NCI-H2171 (cell line): ENCODE data around the gene APOL4.
"Not testable (repeated sequence)": the region's sequence is repeated elsewhere in the genome, so short reads cannot be mapped to it uniquely, and the experiment has no call there.

Source experiments
- DNase-seq: peaks from one replicate; lab custom pipeline; 2025; lab: John Stamatoyannopoulos, UW

APOL4 gene

GRCh38 chr22:36201630-36202319, at the start of gene APOL4:
TSS of gene APOL4 (minus strand) at chr22:36201809. CDS start at chr22:36201734, 75 bp downstream.
- peak; percentile 51 for DNase-seq

- not testable (repeated sequence) for DNase-seq
These were observed 48.8 kb upstream of the APOL4 start for GRCh38 chr22:36250292-36250960.

GRCh38 chr22:36249160-36249559, 47.6 kb upstream of the APOL4 start:
- no peak for DNase-seq

- DNase-seq = no peak
These were observed 46.3 kb upstream of the APOL4 start for GRCh38 chr22:36247955-36248354.

- DNase-seq = no peak
These were observed 45.1 kb upstream of the APOL4 start for GRCh38 chr22:36246718-36247117.

- no peak for DNase-seq
These were observed 44.3 kb upstream of the APOL4 start for GRCh38 chr22:36245805-36246356.

- peak; percentile 53 for DNase-seq
These were observed 43.1 kb upstream of the APOL4 start for GRCh38 chr22:36244522-36245391.

DNA sequence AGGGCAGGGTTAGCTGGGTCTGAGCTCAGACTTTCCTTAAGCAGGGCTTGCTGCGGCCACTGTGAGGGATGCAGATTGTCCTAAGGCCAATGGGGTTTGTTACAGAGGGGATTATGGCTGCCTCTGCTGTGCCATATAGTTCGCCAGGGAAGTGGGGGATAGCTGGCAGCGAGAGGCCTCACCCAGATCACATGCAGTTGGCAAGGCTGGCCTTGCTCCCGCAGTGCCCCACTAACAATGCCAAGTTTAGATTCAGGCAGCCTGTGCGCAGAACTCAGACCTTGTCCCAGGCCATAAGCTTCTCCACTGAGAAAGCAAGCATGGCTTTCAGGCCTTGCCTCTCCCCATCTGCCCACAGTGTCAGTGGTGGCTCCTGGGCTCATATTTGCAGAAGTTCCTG, 42.4 kb upstream of the APOL4 start:
- no peak for DNase-seq

DNA sequence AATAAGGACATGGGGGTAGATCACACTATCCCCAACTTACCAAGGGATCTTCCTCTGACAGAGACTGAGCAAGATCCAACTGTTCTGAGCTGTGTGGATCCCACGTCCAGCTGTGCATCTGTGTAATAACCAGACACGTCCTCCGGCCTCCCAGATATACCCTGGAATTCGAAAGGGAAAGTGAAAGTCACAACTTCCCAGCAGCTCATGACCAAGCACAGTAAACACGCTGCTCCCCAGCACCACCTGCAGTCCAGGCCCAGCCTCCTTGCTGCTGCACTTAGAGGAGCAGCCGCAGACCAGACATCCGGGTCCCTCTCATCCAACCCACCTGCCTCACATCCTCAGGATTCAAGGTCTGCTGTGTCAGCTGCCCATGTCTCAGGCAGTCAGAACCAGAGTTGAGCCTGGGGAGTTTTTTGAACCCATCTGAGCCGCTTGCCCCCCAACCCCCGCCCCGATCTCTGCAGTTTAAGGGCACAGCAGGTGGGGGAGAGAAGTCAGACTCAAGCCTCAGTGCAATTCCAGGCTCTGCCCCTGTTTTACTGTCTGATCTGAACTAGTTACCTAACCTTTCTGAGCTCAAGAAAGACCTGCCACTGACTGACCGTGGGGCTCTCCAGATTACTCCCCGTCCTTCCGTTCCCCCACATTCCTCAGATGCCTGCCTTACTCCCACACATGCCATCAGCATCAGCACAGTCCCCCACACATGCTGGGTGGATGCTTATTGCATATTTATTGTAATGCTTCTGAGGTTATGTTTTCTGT, 38.0 kb upstream of the APOL4 start, which contains the start of gene APOL2:
Gene APOL2 (minus strand): TSS at position 127 of the 771 bp plus-strand sequence. CDS start 6,365 bp downstream, outside the sequence.
- DNase-seq = peak; percentile 64

GRCh38 chr22:36239150-36239400, 37.5 kb upstream of the APOL4 start:
- DNase-seq = no peak

- DNase-seq = no peak
These were observed 37.0 kb upstream of the APOL4 start for GRCh38 chr22:36238373-36239149.

GRCh38 chr22:36237462-36238372, 36.1 kb upstream of the APOL4 start:
- DNase-seq = no peak

DNA sequence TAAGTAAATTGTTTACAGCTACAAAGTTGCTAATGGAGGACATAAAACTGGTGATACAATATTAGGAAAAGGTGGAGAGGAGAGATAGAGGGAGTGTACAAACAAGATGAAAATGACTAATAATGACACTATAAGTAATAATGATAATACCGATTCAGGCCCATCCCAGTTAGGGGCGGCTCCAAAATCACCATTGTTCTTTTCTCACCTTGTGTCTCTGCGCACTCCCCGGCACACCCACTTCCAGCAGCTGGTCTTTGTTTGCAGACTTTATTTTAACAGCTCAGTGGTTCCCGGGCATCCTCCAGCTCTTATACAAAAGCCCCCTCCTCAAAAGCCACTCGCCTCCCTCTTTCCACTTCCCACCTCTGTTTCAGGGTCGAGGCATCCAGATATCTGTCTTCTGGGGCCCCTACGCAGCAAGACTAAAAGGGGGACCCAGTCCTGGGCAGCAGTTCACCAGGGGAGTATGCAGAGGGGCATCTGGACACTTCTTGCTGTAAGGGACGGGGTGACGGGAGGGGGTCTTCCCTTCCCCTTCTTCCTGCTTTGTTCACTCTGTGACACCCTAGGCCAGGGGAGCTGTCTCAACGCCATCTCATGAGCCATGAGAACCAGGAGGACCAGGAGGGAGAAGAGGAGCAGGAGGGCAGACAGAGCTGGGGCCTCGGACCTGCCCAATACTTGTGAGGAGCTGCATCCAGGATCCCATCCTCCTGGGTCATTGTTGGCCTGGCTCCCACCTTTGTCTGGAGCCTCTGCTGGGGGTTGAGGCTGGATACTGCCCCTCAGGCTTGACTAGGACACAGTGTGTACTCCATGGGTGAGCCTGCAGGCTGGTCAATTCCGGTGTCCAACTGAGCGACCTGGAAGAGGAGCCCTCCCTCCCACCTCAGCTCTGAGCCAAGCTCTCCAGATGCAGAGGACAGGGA, 35.0 kb upstream of the APOL4 start:
- no peak for DNase-seq

DNA sequence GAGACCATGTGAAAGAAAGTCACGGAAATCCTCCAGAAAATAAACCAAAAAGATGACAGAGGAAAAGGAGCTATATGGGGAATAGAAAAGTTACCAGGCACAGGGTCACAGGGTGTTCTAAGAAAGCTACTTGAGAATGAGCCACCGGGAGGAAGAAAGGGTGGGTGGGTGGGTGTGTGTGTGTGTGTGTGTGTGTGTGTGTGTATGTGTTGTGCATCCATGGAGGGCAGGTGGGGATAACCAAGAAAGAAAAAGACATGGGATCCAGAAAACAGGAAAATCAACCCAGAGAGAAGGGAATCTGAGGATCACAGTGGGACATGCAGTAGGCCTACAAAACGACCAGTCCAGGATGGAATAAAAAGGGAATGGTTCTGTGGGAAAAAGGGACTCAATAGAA, 34.0 kb upstream of the APOL4 start:
- DNase-seq = no peak

- DNase-seq = no peak
These were observed 33.3 kb upstream of the APOL4 start for GRCh38 chr22:36234919-36235318.

GRCh38 chr22:36234213-36234612, 32.6 kb upstream of the APOL4 start:
- DNase-seq = no peak

GRCh38 chr22:36233796-36234195, 32.2 kb upstream of the APOL4 start:
- no peak for DNase-seq

- no peak for DNase-seq
These were observed 31.2 kb upstream of the APOL4 start for GRCh38 chr22:36232715-36233401.
